Stimulated activated effector memory CD8-positive, alpha-beta T cell treated with anti-CD3 and anti-CD28 coated beads, Interleukin-12 subunit alpha, Interleukin-12 subunit beta, amount 100 ng/mL, for 72 hours (primary cell): ENCODE results near the gene TET2.
"Not testable (repeated sequence)": the region's sequence is repeated elsewhere in the genome, so short reads cannot be mapped to it uniquely, and the experiment has no call there.

Source experiments
- ATAC-seq: fragments of 150-1000 bp; cut with Tn5 transposase; 2 replicates; pipeline ENCODE4 v1.10.0; 2021
- DNase-seq, 2 donors: peaks; one replicate each; pipeline ENCODE4 v3.0.0; 2021 to 2022; ENCODE audit warnings: low spot score in 2 of 2
- H3K27ac Mint-ChIP-seq: one replicate; pipeline ENCODE4 v1.8.0; 2022; ENCODE audit warnings: mild to moderate bottlenecking, mixed read lengths
- H3K36me3 Mint-ChIP-seq: one replicate; pipeline ENCODE4 v1.8.0; 2022; ENCODE audit warnings: mild to moderate bottlenecking, mixed read lengths
- H3K4me1 Mint-ChIP-seq: one replicate; pipeline ENCODE4 v1.8.0; 2022; ENCODE audit warnings: mixed read lengths
- H3K4me3 Mint-ChIP-seq: one replicate; pipeline ENCODE4 v1.8.0; 2022; ENCODE audit warnings: mild to moderate bottlenecking, mixed read lengths
- H3K9me3 Mint-ChIP-seq: one replicate; pipeline ENCODE4 v1.8.0; 2022; ENCODE audit warnings: mixed read lengths

TET2 gene

GRCh38 chr4:105272002-105272401 lies 125.3 kb downstream of the TET2 start:
- H3K9me3 Mint-ChIP-seq: no peaks in the 10 kb centered on the region
- peaks cover 94% of the 10 kb centered on the region for H3K36me3 Mint-ChIP-seq
- ATAC-seq (no peak), DNase-seq (no peak)
- peaks cover 39% of the 10 kb centered on the region for H3K4me1 Mint-ChIP-seq
- no peak overlapping the region for H3K4me3 Mint-ChIP-seq
- H3K27ac Mint-ChIP-seq: peak overlapping the region; percentile 9

GRCh38 chr4:105273230-105273629 lies 126.6 kb downstream of the TET2 start:
- Mint-ChIP-seq H3K9me3 (no peaks in the 10 kb centered on the region), H3K4me1 (peaks cover 39% of the 10 kb centered on the region), H3K36me3 (peaks cover 88% of the 10 kb centered on the region), H3K4me3 (peak overlapping the region; percentile 6), H3K27ac (peak overlapping the region; percentile 38)
- no peak for DNase-seq
- ATAC-seq: no peak

- no peak for DNase-seq
- Mint-ChIP-seq H3K4me1 (peaks cover 39% of the 10 kb centered on the region), H3K4me3 (no peak overlapping the region), H3K9me3 (no peaks in the 10 kb centered on the region), H3K27ac (peak overlapping the region; percentile 38), H3K36me3 (peaks cover 79% of the 10 kb centered on the region)
- ATAC-seq: peak; percentile 57
Measured at GRCh38 chr4:105274090-105274489, 127.4 kb downstream of the TET2 start.

DNA sequence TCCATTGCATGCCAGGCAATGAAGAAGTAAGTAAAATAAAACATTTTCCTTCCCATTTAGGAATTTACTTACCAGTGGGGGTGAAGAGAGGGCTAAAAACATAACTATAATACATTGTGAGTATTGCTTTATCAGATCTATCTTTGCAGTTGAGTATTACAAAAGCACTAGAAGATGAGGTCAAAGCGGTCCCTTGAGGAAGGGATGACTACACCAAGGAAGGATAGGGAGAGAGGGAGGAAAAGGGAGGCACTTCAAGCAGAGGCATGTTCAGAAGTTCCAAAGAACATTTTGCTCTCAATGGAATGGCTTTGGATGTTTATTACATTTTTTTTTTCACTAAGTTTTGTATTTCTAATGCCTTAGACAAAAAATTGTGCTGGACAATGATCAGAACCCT lies 127.8 kb downstream of the TET2 start:
- Mint-ChIP-seq H3K4me3 (no peak overlapping the region), H3K36me3 (peaks cover 75% of the 10 kb centered on the region), H3K4me1 (peaks cover 39% of the 10 kb centered on the region)

DNA sequence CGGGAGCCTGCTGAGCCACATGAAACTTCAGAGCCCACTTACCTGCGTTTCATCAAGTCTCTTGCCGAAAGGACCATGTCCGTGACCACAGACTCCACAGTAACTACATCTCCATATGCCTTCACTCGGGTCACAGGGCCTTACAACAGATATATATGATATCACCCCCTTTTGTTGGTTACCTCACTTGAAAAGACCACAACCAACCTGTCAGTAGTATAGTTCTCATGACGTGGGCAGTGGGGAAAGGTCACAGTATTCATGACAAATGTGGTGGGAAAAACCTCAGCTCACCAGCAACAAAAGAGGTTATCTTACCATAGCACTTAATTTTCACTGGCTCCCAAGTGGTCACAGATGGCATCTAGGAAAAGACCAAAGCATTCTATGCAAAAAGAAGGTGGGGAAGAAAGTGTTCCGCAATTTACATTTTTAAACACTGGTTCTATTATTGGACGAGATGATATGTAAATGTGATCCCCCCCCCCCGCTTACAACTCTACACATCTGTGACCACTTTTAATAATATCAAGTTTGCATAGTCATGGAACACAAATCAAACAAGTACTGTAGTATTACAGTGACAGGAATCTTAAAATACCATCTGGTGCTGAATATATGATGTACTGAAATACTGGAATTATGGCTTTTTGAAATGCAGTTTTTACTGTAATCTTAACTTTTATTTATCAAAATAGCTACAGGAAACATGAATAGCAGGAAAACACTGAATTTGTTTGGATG lies 129.9 kb downstream of the TET2 start:
- Mint-ChIP-seq H3K9me3 (no peaks in the 10 kb centered on the region), H3K36me3 (peaks cover 55% of the 10 kb centered on the region), H3K4me1 (peaks cover 43% of the 10 kb centered on the region), H3K4me3 (no peak overlapping the region), H3K27ac (no peak overlapping the region)
- ATAC-seq: peak; percentile 66
- no peak for DNase-seq

More for the DNA sequence above, 127.8 kb downstream of the TET2 start:
- ATAC-seq (no peak), DNase-seq (no peak)
- peak overlapping the region; percentile 38 for H3K27ac Mint-ChIP-seq
- no peaks in the 10 kb centered on the region for H3K9me3 Mint-ChIP-seq

DNA sequence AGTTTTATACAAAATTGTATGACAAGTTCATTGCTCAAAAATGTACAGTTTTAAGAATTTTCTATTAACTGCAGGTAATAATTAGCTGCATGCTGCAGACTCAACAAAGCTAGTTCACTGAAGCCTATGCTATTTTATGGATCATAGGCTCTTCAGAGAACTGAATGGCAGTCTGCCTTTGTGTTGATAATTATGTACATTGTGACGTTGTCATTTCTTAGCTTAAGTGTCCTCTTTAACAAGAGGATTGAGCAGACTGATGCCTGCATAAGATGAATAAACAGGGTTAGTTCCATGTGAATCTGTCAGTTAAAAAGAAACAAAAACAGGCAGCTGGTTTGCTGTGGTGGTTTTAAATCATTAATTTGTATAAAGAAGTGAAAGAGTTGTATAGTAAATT lies 131.0 kb downstream of the TET2 start:
- Mint-ChIP-seq H3K36me3 (peaks cover 43% of the 10 kb centered on the region), H3K27ac (peak overlapping the region; percentile 40), H3K4me3 (no peak overlapping the region), H3K4me1 (peaks cover 35% of the 10 kb centered on the region), H3K9me3 (no peaks in the 10 kb centered on the region)
- DNase-seq: no peak
- no peak for ATAC-seq

DNA sequence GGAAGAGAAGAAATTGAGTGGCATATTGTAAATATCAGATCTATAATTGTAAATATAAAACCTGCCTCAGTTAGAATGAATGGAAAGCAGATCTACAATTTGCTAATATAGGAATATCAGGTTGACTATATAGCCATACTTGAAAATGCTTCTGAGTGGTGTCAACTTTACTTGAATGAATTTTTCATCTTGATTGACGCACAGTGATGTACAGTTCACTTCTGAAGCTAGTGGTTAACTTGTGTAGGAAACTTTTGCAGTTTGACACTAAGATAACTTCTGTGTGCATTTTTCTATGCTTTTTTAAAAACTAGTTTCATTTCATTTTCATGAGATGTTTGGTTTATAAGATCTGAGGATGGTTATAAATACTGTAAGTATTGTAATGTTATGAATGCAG lies 132.6 kb downstream of the TET2 start:
- peaks cover 22% of the 10 kb centered on the region for H3K4me1 Mint-ChIP-seq
- DNase-seq (no peak), ATAC-seq (peak; percentile 76)
- H3K4me3 Mint-ChIP-seq: no peak overlapping the region
- no peak overlapping the region for H3K27ac Mint-ChIP-seq
- peaks cover 27% of the 10 kb centered on the region for H3K36me3 Mint-ChIP-seq
- no peaks in the 10 kb centered on the region for H3K9me3 Mint-ChIP-seq

GRCh38 chr4:105280338-105281123 lies 133.9 kb downstream of the TET2 start:
- H3K4me1 Mint-ChIP-seq: peaks cover 20% of the 10 kb centered on the region
- peak overlapping the region; percentile 33 for H3K27ac Mint-ChIP-seq
- ATAC-seq: peak; percentile 51
- no peak for DNase-seq
- peaks cover 1% of the 10 kb centered on the region for H3K9me3 Mint-ChIP-seq
- peaks cover 15% of the 10 kb centered on the region for H3K36me3 Mint-ChIP-seq
- no peak overlapping the region for H3K4me3 Mint-ChIP-seq

DNA sequence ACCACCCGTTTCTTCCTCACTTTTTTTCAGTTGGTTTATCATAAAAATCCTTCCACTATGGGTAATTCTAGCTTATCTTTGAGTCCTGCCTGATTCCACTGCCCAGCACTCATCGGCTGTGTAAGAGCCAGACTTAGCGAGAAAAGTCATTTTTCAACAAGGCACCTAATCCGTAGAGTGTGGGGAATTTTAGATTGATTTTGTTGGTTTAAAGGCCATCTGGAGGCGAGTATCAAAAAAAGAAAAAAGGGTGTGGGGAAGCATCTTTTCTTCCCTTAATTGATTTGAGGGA lies 134.4 kb downstream of the TET2 start:
- DNase-seq (no peak), ATAC-seq (no peak)
- Mint-ChIP-seq H3K27ac (no peak overlapping the region), H3K4me1 (peaks cover 17% of the 10 kb centered on the region), H3K9me3 (peaks cover 3% of the 10 kb centered on the region), H3K4me3 (no peak overlapping the region), H3K36me3 (peaks cover 10% of the 10 kb centered on the region)

GRCh38 chr4:105282489-105282888 lies 135.8 kb downstream of the TET2 start:
- Mint-ChIP-seq H3K27ac (no peak overlapping the region), H3K9me3 (peaks cover 6% of the 10 kb centered on the region), H3K36me3 (peaks cover 4% of the 10 kb centered on the region), H3K4me3 (no peak overlapping the region), H3K4me1 (peaks cover 15% of the 10 kb centered on the region)
- DNase-seq (no peak), ATAC-seq (no peak)

GRCh38 chr4:105283501-105283900 lies 136.8 kb downstream of the TET2 start:
- no peak for DNase-seq
- Mint-ChIP-seq H3K36me3 (peaks cover 4% of the 10 kb centered on the region), H3K9me3 (peaks cover 9% of the 10 kb centered on the region), H3K4me3 (no peak overlapping the region), H3K27ac (no peak overlapping the region), H3K4me1 (peaks cover 15% of the 10 kb centered on the region)
- ATAC-seq: no peak

- Mint-ChIP-seq H3K36me3 (peaks cover 4% of the 10 kb centered on the region), H3K9me3 (peaks cover 14% of the 10 kb centered on the region), H3K27ac (no peak overlapping the region), H3K4me3 (no peak overlapping the region), H3K4me1 (peaks cover 5% of the 10 kb centered on the region)
- no peak for ATAC-seq
- DNase-seq: no peak
Measured at GRCh38 chr4:105288121-105288520, 141.4 kb downstream of the TET2 start.

GRCh38 chr4:105291925-105292324 lies 145.2 kb downstream of the TET2 start:
- no peak for DNase-seq
- H3K27ac Mint-ChIP-seq: no peak overlapping the region
- no peak overlapping the region for H3K4me3 Mint-ChIP-seq
- peaks cover under 1% of the 10 kb centered on the region for H3K4me1 Mint-ChIP-seq
- H3K36me3 Mint-ChIP-seq: no peaks in the 10 kb centered on the region
- H3K9me3 Mint-ChIP-seq: peaks cover 10% of the 10 kb centered on the region
- ATAC-seq: no peak

DNA sequence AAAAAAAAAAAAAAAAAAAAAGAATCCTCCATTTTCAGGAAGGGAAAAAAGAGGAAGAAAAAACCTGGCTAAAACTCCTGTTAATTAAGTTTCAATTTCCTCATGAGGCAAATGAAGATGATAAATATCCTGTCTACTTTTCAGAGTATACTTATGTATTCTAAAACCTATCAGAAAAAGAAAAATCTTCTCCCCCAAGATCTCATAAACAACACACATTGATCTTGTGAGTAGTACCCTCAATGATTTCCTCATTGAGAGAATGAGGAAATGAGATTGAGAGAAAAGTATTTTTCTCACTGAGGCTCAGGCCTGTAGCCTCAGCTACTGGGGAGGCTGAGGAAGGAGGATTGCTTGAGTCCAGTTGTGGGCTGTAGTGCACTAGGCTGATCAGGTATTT lies 146.7 kb downstream of the TET2 start:
- DNase-seq (no peak), ATAC-seq (no peak)
- Mint-ChIP-seq H3K27ac (no peak overlapping the region), H3K9me3 (peaks cover 11% of the 10 kb centered on the region), H3K4me3 (no peak overlapping the region), H3K36me3 (no peaks in the 10 kb centered on the region), H3K4me1 (no peaks in the 10 kb centered on the region)

GRCh38 chr4:105296672-105297071 lies 150.0 kb downstream of the TET2 start:
- no peak for ATAC-seq
- DNase-seq: no peak
- H3K9me3 Mint-ChIP-seq: peaks cover 18% of the 10 kb centered on the region

GRCh38 chr4:105299027-105299426 lies 152.4 kb downstream of the TET2 start:
- not testable (repeated sequence) for DNase-seq, H3K4me1 Mint-ChIP-seq, H3K4me3 Mint-ChIP-seq, H3K27ac Mint-ChIP-seq, H3K36me3 Mint-ChIP-seq, ATAC-seq
- H3K9me3 Mint-ChIP-seq: peaks cover 23% of the 10 kb centered on the region

More at GRCh38 chr4:105296672-105297071, 150.0 kb downstream of the TET2 start:
- Mint-ChIP-seq H3K4me1 (no peaks in the 10 kb centered on the region), H3K36me3 (no peaks in the 10 kb centered on the region), H3K27ac (no peak overlapping the region), H3K4me3 (no peak overlapping the region)
